COR-L47 (cell line): ENCODE measurements around the gene KMT5B.
A peak's percentile ranks its signal among the peaks of the same experiment; 100 is the strongest.

ENCODE experiments used
- DNase-seq: peaks from one replicate; lab custom pipeline; 2025; lab: John Stamatoyannopoulos, UW

Gene KMT5B

GRCh38 chr11:68142441-68143309, 70.4 kb downstream of the KMT5B start:
- no peak for DNase-seq

- DNase-seq = no peak
Measured at GRCh38 chr11:68142028-68142412, 71.1 kb downstream of the KMT5B start.

- DNase-seq = no peak
Measured at GRCh38 chr11:68141246-68142027, 71.7 kb downstream of the KMT5B start.

- DNase-seq = peak; percentile 94
Measured at GRCh38 chr11:68140496-68141245, 72.4 kb downstream of the KMT5B start.

GRCh38 chr11:68138237-68138636, 74.9 kb downstream of the KMT5B start:
- no peak for DNase-seq

GRCh38 chr11:68137833-68138232, 75.3 kb downstream of the KMT5B start:
- DNase-seq = peak; percentile 7

GRCh38 chr11:68136866-68137265, 76.2 kb downstream of the KMT5B start:
- DNase-seq = no peak

GRCh38 chr11:68135161-68135560, 77.9 kb downstream of the KMT5B start:
- DNase-seq = no peak

GRCh38 chr11:68133761-68134160, 79.3 kb downstream of the KMT5B start:
- no peak for DNase-seq

- no peak for DNase-seq
Measured at GRCh38 chr11:68130121-68130520, 83.0 kb downstream of the KMT5B start.

- no peak for DNase-seq
Measured at GRCh38 chr11:68128682-68129327, 84.3 kb downstream of the KMT5B start.

- no peak for DNase-seq
Measured at GRCh38 chr11:68127714-68128681, 85.1 kb downstream of the KMT5B start.

GRCh38 chr11:68125164-68125563, 87.9 kb downstream of the KMT5B start:
- no peak for DNase-seq

GRCh38 chr11:68122936-68123539, 90.1 kb downstream of the KMT5B start:
- DNase-seq = no peak

- peak; percentile 93 for DNase-seq
Measured at GRCh38 chr11:68121067-68121899, 91.8 kb downstream of the KMT5B start, which contains the start of gene CHKA. Gene CHKA, minus strand, starts transcription at chr11:68121388. Its CDS starts 211 bp downstream, at chr11:68121177.

- peak; percentile 35 for DNase-seq
Measured at GRCh38 chr11:68120273-68121066, 92.6 kb downstream of the KMT5B start.

GRCh38 chr11:68118706-68119448, 94.2 kb downstream of the KMT5B start:
- peak; percentile 36 for DNase-seq
